ENCODE results near the gene TVP23B.
"Not testable (repeated sequence)": the region's sequence is repeated elsewhere in the genome, so short reads cannot be mapped to it uniquely, and the experiment has no call there.

The TVP23B gene

GRCh38 chr17:18780991-18781718, at the start of gene TVP23B:
Gene TVP23B, plus strand, starts transcription at chr17:18781183. Its CDS starts 111 bp downstream, at chr17:18781294.
- peak; percentile 97 for DNase-seq (ENCODE audit: low read depth)

GRCh38 chr17:18732438-18732837, 48.5 kb upstream of the TVP23B start:
- peak; percentile 8 for DNase-seq (ENCODE audit: low read depth)

- DNase-seq (ENCODE audit: low read depth) = not testable (repeated sequence)
Measured at GRCh38 chr17:18733350-18733749, 47.6 kb upstream of the TVP23B start.

GRCh38 chr17:18739616-18740391, 41.2 kb upstream of the TVP23B start:
- DNase-seq (ENCODE audit: low read depth) = not testable (repeated sequence)

- DNase-seq (ENCODE audit: low read depth) = not testable (repeated sequence)
Measured at GRCh38 chr17:18741228-18741627, 39.8 kb upstream of the TVP23B start.

- not testable (repeated sequence) for DNase-seq (ENCODE audit: low read depth)
Measured at GRCh38 chr17:18743699-18744421, 37.1 kb upstream of the TVP23B start, which contains the start of gene FBXW10. Gene FBXW10, plus strand, starts transcription at chr17:18744054. Its CDS starts 191 bp downstream, at chr17:18744245.

- not testable (repeated sequence) for DNase-seq (ENCODE audit: low read depth)
Measured at GRCh38 chr17:18744726-18745125, 36.3 kb upstream of the TVP23B start.

- not testable (repeated sequence) for DNase-seq (ENCODE audit: low read depth)
Measured at GRCh38 chr17:18746551-18746950, 34.4 kb upstream of the TVP23B start.

- peak; percentile 48 for DNase-seq (ENCODE audit: low read depth)
Measured at GRCh38 chr17:18747501-18747900, 33.5 kb upstream of the TVP23B start.

- not testable (repeated sequence) for DNase-seq (ENCODE audit: low read depth)
Measured at GRCh38 chr17:18750242-18750641, 30.7 kb upstream of the TVP23B start.

GRCh38 chr17:18753829-18754409, 27.1 kb upstream of the TVP23B start:
- DNase-seq (ENCODE audit: low read depth) = not testable (repeated sequence)

GRCh38 chr17:18755969-18756368, 25.0 kb upstream of the TVP23B start:
- DNase-seq (ENCODE audit: low read depth) = not testable (repeated sequence)

- DNase-seq (ENCODE audit: low read depth) = not testable (repeated sequence)
Measured at GRCh38 chr17:18757368-18758044, 23.5 kb upstream of the TVP23B start.

GRCh38 chr17:18758344-18758743, 22.6 kb upstream of the TVP23B start:
- DNase-seq (ENCODE audit: low read depth) = not testable (repeated sequence)

GRCh38 chr17:18760221-18760620, 20.8 kb upstream of the TVP23B start:
- DNase-seq (ENCODE audit: low read depth) = not testable (repeated sequence)

- DNase-seq (ENCODE audit: low read depth) = not testable (repeated sequence)
Measured at GRCh38 chr17:18770572-18770971, 10.4 kb upstream of the TVP23B start.

- DNase-seq (ENCODE audit: low read depth) = not testable (repeated sequence)
Measured at GRCh38 chr17:18771066-18771465, 9.9 kb upstream of the TVP23B start.

- DNase-seq (ENCODE audit: low read depth) = no peak
Measured at GRCh38 chr17:18772471-18772870, 8.5 kb upstream of the TVP23B start.

- DNase-seq (ENCODE audit: low read depth) = not testable (repeated sequence)
Measured at GRCh38 chr17:18781805-18782204, 822 bp downstream of the TVP23B start.

GRCh38 chr17:18785933-18786332, 5.0 kb downstream of the TVP23B start:
- not testable (repeated sequence) for DNase-seq (ENCODE audit: low read depth)

- DNase-seq (ENCODE audit: low read depth) = not testable (repeated sequence)
Measured at GRCh38 chr17:18786890-18787289, 5.9 kb downstream of the TVP23B start.
